ENCODE data around the gene PCDH9.

PCDH9 gene

GRCh38 chr13:66528944-66529576 is 701.1 kb downstream of the PCDH9 start:
- TF ChIP-seq CTCF (IDR thresholded peaks at IDR 0.05; ENCODE audit: low read depth, low read length): no peak

GRCh38 chr13:66528180-66528579 is 702.0 kb downstream of the PCDH9 start:
- no peak overlapping the region for H3K4me3 ChIP-seq (ENCODE audit: low read depth, low read length)

More at GRCh38 chr13:66528944-66529576, 701.1 kb downstream of the PCDH9 start:
- H3K4me3 ChIP-seq (ENCODE audit: low read depth, low read length): no peak overlapping the region

GRCh38 chr13:66520511-66521355 is 709.4 kb downstream of the PCDH9 start:
- no peak overlapping the region for H3K4me3 ChIP-seq (ENCODE audit: low read depth, low read length)
- TF ChIP-seq CTCF (IDR thresholded peaks at IDR 0.05; ENCODE audit: low read depth, low read length): no peak

More at GRCh38 chr13:66528180-66528579, 702.0 kb downstream of the PCDH9 start:
- TF ChIP-seq CTCF (IDR thresholded peaks at IDR 0.05; ENCODE audit: low read depth, low read length): no peak

GRCh38 chr13:66519259-66519658 is 710.9 kb downstream of the PCDH9 start:
- no peak for TF ChIP-seq CTCF (IDR thresholded peaks at IDR 0.05; ENCODE audit: low read depth, low read length)
- no peak overlapping the region for H3K4me3 ChIP-seq (ENCODE audit: low read depth, low read length)

- TF ChIP-seq CTCF (IDR thresholded peaks at IDR 0.05; ENCODE audit: low read depth, low read length): no peak
These were observed 712.1 kb downstream of the PCDH9 start for GRCh38 chr13:66518068-66518467.

GRCh38 chr13:66513728-66514127 is 716.4 kb downstream of the PCDH9 start:
- no peak for TF ChIP-seq CTCF (IDR thresholded peaks at IDR 0.05; ENCODE audit: low read depth, low read length)
- no peak overlapping the region for H3K4me3 ChIP-seq (ENCODE audit: low read depth, low read length)

More at GRCh38 chr13:66518068-66518467, 712.1 kb downstream of the PCDH9 start:
- H3K4me3 ChIP-seq (ENCODE audit: low read depth, low read length): no peak overlapping the region

GRCh38 chr13:66509175-66509574 is 721.0 kb downstream of the PCDH9 start:
- TF ChIP-seq CTCF (IDR thresholded peaks at IDR 0.05; ENCODE audit: low read depth, low read length): no peak
- no peak overlapping the region for H3K4me3 ChIP-seq (ENCODE audit: low read depth, low read length)
